Occipital lobe (tissue), 2 donors: ENCODE measurements around the gene SH3GL1. TPM values are rescaled to one million over a fixed set of nuclear protein-coding genes. Genes with fewer than 3 reads are reported as not detected.

ENCODE experiments used
- DNase-seq: peaks from one replicate; lab custom pipeline; 2025; lab: John Stamatoyannopoulos, UW
- total RNA-seq: library from RNA; depleted of rRNA; stranded (reverse); fragments of >200 nt; gene quantifications from one replicate; pipeline ENCODE4 v1.2.3, GENCODE V29; 2014

SH3GL1 gene
- total RNA-seq, 1 donor from 2014 or later: 15.3 TPM

DNA sequence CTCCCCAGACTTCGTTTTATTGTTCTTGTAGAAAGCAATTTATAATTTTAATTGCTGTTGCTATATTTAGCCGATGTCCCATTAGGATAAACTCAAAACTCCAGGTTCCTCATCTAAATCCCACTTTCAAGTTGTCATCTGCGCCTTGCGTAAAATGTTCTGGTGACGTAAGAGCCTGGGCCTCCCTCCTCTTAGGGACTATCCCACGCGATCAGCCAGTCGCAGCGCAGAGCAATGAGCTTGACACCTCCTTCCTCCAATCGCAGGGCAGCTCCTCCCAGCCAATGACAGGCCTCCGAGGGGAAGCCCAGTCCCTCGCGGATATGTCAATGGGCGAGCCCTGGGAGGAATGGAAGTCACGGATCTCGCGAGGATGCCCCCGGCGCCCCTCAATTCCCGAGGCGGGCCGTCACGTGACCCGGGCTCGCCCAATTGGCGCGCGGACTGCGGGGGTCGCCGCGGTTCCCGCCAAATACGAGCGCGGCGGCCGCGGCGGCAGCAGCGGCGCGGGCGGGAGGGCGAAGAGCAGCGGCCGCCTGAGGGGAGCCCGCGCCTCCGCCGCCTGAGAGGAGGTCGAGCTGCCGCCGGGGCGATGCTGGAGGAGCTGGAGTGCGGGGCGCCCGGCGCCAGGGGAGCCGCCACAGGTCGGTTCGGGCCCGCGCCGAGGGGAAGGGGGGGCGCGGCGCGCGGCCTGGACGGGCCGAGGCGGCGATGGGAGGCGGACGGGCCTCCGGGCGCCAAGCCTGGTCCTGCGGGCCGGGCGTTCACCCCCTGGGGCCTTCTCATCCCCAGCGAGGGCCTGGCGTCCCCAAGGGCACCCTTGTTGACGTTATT is 2.0 kb upstream of the SH3GL1 start, which contains the start of gene CHAF1A:
TSS of gene CHAF1A (plus strand) at position 470 of the 834 bp plus-strand sequence. CDS start at position 593, 123 bp downstream.
- DNase-seq: peak; percentile 100

DNA sequence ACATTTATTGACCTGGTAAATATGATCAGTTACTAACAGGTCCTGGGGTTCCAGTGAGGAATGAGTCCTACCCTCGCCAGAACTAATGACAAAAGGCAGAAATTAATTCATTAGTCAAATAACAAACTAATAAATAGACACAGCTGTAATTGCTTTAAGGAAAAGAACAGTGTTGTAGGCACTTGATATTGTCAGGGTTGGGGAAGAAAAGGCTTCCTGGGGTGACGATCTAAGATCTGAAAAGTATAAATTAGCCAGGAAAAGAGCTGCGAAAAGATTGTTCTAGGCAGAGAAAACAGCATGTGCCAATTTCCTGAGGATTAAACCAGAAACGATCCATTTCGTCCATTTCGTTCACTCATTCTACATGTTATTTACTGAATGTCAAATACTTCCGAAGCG is 1.4 kb upstream of the SH3GL1 start:
- DNase-seq: no peak

DNA sequence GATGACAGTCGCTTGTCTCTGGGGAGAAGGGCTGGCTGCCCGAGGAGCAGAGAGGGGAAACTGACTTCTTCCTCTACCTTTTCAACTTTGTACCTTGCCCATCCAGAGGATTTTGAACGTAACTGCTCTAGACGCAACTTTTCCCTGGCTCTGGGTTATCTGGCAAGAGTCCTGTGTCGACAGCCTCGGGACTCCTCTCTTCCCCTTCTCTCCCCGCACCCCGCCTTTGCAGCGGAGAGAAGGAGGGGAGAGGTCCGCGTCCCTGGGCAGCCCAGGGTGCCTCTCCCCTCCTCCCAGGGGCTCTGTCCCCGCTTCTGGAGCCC is 574 bp downstream of the SH3GL1 start:
- DNase-seq: no peak

DNA sequence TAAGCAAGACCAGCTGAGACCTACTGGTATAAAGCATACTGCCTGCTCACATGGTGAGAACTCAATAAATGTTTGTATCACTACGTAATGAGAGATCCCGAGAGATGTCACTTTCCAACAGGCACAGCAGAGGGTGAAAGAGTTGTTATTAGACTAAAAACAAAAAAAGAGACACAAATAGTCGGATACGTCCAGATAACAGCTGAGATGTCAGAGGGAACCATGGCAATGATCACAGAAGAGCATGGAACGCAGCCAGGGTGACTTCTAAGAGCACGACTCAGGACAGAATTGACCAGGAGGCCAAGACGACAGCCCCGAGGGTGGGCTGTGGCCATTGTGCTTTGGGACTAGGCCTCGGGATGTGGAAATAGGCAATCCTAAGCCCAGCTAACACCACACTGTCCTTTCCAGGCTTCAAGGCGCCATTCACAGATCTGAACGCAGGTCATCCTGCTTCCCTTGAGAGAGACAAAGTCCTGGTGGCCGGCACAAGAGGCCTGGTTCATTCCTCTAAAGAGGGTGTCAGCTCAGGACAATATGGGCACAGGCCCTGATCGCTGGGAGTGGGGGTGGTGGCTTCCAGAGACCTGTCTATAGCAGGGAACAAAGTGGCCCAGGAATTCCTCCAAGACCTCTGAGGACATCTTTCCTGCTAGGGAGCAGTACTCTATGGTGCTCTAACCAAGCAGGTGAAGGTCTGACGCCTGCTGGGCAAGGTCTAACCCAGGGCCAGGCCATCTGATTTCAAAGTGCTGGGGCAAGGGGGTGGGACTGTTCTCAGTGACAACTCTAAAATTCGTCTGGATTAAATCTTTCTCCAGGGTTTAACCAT is 3.2 kb downstream of the SH3GL1 start:
- DNase-seq: no peak

DNA sequence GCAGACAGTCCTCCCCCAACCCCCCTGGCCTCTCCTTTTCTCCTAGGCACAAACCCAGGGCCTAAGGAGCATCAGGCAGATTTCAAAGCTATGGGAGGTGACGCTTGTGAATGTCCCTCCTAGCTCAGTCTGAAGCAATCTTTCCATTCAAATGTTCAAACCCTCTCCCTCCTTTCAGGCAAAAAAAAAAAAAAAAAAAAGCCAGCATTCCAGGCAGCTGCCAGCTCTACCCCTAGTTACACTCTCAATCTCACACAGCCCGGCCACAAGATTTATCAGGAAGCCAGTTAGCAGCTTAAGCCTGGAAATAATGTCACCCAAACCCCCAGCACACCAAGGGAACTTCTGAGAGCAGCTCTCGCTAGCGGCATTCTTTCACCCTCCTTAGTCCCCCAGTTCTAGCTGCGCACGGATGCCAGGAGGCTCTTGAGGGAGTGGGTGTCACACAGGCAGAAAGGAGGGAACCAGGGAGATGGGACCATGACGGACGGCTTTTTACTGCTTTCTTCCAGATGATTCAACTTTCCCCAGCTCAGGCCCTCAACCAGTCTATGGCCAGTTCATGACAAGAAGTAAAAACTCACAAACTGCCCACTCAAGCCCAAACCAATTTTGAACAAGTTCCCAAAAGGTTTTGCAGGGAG is 6.3 kb downstream of the SH3GL1 start:
- no peak for DNase-seq

DNA sequence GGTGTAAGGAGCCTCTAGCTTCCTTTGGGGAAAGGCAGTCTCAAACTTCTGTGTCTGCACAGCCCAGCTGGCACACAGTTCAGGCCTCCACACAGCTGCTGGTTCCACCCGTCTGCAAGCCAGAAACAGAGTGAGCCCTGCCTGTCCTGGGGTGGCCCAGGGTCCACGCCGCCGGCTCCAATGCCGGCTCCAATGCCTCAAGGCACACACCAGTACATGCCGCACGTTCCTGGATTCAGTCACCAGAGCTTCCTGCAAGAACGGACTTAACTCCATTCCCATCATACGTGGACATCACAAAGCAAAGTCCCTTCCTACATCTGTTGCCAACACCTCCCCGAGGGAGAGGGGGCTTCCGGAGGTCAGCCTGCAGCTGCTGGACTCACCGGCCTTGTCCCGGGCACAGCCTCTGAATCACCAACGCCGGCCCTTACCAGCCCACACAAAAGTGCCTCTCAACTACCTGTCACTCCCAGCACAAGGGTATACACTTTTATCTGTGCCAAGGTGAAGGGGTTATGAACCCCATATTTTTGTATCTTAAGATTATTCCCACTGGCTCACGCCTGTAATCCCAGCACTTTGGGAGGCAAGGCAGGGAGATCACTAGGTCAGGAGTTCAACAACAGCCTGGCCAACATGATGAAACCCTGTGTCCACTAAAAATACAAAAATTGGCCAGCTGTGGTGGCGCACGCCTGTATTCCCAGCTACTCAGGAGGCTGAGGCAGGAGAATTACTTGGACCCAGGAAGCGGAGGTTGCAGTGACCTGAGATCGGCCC is 8.5 kb downstream of the SH3GL1 start:
- DNase-seq: no peak

DNA sequence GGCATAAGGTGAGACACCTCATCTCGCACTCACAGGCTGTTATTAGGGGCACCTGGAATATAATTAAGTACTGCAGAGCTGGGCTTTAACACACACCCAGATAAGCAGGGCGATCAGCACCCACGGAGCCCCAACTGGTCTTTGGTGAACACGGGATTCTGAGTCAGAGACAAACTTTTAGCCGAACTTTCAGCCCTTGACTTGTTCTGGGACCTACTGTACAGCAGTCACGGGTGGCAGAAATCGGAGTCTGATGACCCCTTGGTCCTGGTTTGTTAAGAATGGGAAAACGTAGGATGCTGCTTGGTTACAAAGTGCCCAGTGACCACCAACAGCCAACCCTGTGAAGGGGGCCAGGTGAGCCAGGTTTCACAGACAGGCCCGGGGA is 9.0 kb downstream of the SH3GL1 start:
- DNase-seq: no peak

DNA sequence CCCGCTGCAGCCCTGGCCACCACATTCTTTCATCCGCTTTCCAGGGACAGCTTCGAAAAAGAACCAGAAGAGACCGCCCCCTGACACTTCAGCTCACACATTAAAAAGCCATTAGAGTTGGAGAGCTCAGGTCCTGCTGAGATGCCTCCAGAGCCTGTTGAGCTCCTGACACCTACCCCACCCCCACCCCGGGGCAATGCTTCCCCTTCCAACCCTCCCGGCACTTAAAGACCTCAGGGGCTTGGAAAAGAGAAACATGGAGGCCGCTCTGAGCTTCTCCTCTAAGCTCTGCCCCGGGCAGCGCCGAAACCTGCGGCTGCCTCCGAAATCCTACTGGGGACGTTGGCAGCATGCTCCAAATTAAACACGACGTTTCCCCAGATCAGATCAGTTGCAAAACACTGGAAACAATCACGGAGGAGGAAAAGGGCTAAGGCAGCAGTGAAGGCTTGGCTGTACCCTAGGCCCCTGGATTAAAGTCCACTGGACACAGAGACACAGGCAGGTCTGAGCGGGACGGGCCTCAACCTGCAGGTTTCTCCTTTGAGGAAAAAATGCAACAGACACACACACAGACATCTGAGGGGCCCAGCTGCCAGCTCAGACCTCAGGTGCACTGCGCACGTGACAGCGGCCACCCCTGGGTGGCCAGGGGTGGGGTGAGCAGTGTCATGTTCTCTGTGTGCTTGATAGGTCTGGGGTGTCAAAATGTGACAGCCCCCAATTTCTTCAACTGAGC is 9.6 kb downstream of the SH3GL1 start:
- DNase-seq: no peak

DNA sequence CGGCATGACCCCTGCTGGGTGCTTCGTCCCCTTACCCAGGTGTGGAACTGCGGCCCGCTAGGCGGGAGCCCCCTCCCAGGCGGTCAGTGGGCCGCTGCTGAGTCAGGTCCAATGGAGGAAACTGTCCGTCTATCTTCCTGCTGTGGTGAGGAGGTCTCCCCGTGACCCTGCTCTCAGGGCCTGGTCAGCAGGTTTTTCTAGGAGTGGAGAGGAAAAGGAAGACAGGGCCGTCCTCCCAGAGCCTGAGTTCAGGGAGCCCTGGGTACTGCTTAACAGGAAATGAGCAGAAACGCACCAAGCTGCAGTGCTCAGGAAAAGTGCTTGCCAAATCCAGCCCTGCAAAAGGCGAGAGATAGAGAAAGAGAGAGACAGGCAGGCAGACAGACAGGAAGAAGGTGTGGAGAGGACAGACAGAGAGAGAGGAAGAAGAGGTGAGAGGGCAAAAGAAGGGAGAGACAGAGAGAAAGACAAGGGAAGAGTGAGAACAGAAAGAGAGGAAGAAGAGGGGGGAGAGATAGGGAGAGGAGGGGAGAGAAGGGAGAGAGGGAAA is 10.3 kb downstream of the SH3GL1 start:
- DNase-seq: no peak

DNA sequence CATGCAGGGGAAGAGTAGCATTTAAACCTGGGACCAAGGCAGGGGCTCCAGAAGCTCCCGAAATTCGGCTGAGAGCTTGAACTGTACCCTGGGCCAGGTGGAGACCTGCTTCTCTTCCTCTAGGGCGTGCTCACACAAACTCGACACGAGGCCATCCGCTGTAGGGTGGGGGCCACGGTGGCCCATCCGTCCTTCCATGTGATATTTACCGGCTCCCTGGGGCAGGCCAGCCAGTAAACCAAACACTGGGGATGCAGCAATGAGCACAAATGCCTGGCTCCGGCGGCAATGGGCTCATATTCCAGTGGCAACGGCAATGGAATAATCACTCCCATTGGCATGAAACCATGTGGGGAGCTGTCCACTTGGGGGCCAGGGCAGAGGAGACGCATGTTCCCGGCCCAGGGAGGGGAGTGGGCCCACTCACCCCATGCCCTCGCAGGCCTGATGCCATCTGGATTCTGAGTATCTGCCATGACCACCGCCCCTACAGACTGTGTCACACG is 10.8 kb downstream of the SH3GL1 start:
- DNase-seq: no peak

DNA sequence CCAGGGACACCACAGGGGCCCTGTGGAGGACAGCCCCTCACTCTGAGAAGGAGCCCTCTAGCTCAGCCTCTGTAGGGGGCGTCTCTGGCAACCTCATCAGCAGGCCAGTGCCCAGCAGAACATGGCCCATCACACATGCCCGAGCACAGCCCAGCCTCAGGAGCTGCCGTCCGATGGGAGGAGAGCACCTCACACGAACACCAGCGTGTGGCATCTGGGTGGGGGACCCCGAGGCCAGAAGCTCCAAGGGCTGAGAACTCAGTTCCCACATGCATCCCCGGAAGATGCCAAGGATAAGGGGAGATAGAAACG is 11.3 kb downstream of the SH3GL1 start:
- DNase-seq: no peak

DNA sequence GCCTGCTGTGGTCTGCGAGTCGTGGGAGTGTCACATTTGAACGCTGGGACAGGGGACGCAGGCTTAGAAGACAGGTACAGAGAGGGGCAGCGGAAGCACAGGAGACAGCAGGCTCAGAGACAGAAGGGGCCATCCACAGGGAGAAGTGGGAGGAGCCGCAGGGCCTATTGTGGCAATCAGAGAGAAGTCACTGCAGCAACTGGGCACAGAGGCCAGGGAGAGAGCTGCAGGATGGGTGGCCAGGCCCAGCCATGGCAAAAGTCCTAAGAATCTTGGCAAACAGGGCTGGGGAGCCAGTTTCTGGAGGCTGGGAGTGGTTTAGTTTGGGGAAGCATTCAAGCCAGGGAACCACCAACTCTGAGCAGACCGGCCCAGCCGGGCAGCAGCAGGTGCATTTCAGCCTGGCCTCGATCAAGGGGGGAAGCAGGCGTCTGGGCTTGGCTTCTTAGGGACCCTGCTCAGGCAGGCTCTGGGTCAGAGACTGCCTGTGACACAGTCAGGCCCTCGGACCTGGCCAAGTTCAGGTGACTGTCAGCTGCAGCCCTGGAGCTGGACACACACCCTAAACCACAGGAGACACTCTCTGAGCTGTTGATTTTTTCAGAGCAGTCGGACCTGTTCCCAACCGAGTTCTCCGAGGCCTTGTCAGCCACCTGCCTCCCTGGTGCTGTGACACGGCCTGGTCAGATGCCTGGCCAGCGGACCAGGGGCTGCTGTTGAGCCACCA is 11.8 kb downstream of the SH3GL1 start:
- no peak for DNase-seq

DNA sequence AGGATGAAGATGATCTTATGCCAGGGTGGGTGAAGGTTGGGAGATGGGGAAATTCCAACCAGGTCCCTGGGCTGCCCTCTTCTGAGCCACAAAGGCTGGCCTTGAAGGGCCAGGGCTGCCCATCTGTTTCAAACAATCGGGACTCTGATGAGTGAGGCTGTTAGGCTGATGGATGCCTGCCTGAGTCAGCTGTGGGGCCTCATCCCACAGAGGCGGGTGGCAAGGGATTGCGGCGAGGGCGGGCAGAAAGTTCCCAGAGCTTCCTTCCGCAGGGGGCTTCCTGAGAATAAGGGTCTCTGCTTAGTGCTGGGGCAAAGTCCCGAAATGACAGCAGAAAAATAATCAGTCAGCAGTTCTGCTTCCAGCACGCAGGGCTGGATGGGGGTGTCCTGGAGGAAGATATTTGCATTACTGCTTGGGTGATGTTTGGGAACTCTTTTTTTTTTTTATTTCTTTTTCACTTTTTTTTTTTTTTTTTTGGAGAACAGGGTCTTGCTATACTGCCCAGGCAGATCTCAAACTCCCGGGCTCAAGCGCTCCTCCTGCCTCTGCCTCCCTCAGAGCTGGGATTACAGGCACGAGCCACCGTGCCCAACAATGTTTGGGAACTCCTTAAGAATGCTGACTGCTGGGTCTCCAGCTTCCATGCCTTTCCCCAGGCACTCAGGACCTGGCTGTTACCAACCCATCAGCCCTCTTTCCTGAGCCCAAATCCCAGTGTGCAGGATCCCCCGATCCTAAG is 14.1 kb downstream of the SH3GL1 start:
- DNase-seq: peak; percentile 58

DNA sequence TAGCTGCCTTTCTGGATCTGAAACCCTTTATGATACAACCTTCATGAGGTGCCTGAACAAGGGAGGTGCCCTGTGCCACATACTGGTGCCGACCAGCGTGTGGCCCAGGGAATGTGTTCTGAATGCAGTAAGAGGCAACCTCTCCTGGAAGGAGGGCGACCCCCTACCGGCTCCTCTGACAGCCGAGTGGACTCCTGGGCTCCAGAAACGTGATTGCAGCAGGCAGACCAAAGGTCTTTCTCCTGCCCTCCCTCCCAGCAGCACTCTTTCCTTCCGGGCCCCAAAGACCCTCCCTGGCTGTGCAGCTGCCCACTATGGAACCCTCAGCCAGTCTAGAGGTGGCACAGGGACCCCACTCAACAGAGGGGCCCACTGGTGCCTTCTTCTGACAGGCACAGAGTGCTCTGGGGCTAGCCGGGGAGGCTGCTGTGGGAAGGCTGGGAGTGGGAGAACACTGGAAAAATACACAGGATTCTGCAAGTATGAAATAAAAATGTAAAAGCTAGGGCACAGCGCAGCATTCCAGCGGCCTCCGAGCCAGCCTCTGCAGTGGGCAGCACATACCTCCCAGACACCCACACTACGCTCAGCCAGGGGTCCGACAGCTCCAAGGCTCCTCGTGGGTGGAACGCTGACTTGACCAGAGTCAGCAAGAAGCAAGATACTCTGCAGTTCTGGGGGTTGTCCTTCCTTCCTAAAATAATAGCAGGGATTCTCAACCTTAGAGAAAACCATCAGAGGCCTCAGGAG is 14.9 kb downstream of the SH3GL1 start:
- DNase-seq: no peak

DNA sequence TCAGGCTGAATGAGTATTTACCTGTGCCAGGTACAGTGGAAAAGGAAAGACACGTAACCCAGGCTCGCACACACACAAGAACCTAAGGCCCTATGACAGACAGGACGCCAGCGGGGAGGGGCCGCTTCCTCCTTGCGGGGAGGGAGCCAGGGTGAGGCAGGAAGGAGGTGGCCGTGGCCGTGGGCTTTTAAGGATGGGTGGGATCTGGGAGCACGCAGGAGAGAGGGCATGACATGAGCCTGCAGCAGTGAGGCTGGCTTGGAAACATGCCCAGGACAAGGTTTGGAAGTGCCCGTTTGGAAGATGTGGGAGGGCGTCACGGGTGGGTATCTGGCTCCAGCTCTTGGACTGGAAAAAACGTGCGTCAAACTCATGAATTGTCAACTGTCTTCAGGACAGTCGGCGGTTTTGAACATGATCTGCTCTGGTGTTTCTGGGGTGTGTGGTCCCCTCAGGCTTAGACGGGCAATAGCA is 20.1 kb downstream of the SH3GL1 start:
- DNase-seq: no peak

DNA sequence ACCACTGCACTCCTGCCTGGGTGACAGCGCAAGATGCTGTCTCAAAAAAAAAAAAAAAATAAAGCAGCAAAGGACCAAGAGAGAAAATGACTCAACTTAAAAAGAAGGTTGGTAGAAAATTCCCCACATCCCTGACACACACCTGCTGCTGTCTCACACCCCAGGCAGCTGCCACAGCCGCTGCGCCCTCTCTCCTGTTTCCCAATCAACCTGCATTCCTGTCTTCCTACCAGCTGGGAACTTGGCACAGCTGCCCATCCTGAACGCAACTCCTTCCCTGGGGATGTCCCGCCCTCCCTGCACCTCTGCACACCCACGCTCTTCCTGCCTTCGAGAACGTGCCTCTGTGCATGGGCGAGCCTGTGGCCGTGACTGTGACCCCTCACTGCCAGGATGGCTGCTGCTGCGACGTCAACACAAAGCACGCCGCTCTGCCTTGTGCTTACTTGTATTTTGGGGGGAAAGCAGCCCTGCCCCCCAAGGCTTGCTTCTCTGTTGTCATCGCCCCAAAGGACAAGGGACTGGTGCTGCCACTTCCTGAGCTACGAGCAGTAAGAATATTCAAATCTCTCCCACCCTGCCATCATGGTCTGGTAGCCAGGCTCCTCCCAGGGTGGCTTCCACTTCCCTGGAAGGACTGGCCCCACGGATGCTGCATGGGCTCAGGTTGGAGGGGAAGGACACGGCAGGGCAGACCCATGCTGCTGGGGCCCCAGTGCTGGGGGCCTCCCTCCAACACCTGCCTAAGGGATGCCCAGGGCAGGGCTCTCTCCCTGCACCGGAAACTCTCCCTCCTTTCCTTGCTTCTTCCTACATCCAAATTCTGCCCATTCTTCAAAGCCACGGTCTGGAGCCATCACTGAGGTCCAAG is 20.7 kb downstream of the SH3GL1 start:
- no peak for DNase-seq

DNA sequence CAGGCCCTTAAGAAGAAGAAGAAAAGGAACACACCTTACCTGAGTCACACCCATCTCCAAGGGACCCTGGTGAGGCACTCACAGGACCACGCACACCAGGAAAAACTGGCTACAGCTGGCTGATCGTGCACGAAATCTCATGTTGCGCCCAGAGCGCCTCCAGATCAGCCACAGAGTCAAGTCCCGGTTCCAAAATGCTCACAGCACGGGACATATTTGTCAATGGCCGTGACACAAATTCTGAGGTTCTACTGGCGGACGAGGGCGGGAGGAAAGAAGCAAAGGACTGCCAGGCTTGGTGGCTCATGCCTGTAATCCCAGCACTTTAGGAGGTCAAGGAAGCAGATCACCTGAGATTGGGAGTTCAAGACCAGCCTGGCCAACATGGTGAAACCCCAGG is 21.5 kb downstream of the SH3GL1 start:
- DNase-seq: no peak
